Adrenal gland (tissue), 5 donors: Measurements from ENCODE around the gene PODXL.

ENCODE experiments used
- POLR2A ChIP-seq, 2 donors: fragments of 450-650 bp; IDR thresholded peaks; one replicate each; pipeline ENCODE4 v1.6.1; 2017; ENCODE audit warnings: antibody characterized with exemption in 2 of 2, mild to moderate bottlenecking in 2 of 2, moderate library complexity in 1 of 2
- TF ChIP-seq, protein P1 (sequence below), 6 experiments: fragments of 450-650 bp in 4 of 6; fragments of 200-600 bp in 2 of 6; sonication (generic) in 1 of 6; IDR thresholded peaks; 1 replicate in 5 of 6; 2 replicates in 1 of 6; pipeline versions ENCODE4 v1.5.1 to v1.8.0; 2016 to 2021; ENCODE audit warnings: antibody characterized with exemption in 6 of 6, mild to moderate bottlenecking in 2 of 6, moderate library complexity in 1 of 6
- donor health status: DM: no; HTN: no; CAD: no.

DNA sequence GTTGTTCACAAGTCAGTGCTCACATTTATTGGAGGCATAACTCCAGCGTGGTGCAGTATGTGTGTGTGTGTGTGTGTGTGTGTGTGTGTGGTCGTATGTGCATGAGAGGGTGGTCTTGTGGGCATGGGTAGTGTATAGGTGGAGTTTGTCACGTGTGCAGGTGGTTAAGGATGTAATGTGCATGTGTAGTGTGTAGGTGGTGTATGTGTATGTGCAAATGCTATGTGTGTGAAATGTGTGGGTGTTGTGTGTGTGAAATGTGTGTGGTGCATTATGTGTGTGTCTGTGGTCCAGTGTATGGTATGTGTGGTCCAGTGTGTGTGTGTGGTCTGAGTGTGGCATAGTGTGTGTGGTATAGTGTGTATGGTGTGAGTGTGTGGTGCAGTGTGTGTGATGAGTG, 30.3 kb upstream of the PODXL start:
- TF ChIP-seq, protein P1, sequence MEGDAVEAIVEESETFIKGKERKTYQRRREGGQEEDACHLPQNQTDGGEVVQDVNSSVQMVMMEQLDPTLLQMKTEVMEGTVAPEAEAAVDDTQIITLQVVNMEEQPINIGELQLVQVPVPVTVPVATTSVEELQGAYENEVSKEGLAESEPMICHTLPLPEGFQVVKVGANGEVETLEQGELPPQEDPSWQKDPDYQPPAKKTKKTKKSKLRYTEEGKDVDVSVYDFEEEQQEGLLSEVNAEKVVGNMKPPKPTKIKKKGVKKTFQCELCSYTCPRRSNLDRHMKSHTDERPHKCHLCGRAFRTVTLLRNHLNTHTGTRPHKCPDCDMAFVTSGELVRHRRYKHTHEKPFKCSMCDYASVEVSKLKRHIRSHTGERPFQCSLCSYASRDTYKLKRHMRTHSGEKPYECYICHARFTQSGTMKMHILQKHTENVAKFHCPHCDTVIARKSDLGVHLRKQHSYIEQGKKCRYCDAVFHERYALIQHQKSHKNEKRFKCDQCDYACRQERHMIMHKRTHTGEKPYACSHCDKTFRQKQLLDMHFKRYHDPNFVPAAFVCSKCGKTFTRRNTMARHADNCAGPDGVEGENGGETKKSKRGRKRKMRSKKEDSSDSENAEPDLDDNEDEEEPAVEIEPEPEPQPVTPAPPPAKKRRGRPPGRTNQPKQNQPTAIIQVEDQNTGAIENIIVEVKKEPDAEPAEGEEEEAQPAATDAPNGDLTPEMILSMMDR (IDR thresholded peaks at IDR 0.05), result no peak
- no peak for TF ChIP-seq POLR2A (IDR thresholded peaks at IDR 0.05)
